Mesenchymal stem cell (in vitro differentiated cells and primary cell): Measurements from ENCODE around the gene LDLRAD3.

ENCODE experiments used
- DNase-seq: peaks from one replicate; pipeline ENCODE4 v3.0.0-alpha.2; 2013
- H2AFZ ChIP-seq: one replicate; pipeline ENCODE4 v1.6.1; 2013; ENCODE audit warnings: low read depth, mild to moderate bottlenecking, control low read depth, inconsistent platforms, low read length, moderate library complexity
- H2AK5ac ChIP-seq: 2 replicates; pipeline ENCODE4 v1.6.1; 2013; ENCODE audit warnings: low read length, moderate library complexity, mild to moderate bottlenecking, inconsistent platforms; ENCODE audit not compliant: severe bottlenecking
- H2BK120ac ChIP-seq: one replicate; pipeline ENCODE4 v1.6.1; 2013; ENCODE audit warnings: low read depth, mild to moderate bottlenecking, inconsistent platforms, low read length, moderate library complexity
- H2BK12ac ChIP-seq, 2 experiments: one replicate each; pipeline ENCODE4 v1.6.1; 2013; ENCODE audit warnings: inconsistent platforms in 2 of 2, low read length in 2 of 2, mild to moderate bottlenecking in 2 of 2, moderate library complexity in 2 of 2, control low read depth in 1 of 2
- H2BK15ac ChIP-seq: one replicate; pipeline ENCODE4 v1.6.1; 2013; ENCODE audit warnings: mild to moderate bottlenecking, low read depth, inconsistent platforms; ENCODE audit not compliant: poor library complexity, severe bottlenecking
- H2BK5ac ChIP-seq: 2 replicates; pipeline ENCODE4 v1.6.1; 2013; ENCODE audit warnings: low read depth, mild to moderate bottlenecking, low read length, control low read depth, inconsistent platforms; ENCODE audit not compliant: poor library complexity, severe bottlenecking
- H3K14ac ChIP-seq, 2 experiments: one replicate each; pipeline ENCODE4 v1.6.1; 2013; ENCODE audit warnings: inconsistent platforms in 2 of 2, low read length in 2 of 2, control low read depth in 1 of 2, mild to moderate bottlenecking in 1 of 2, moderate library complexity in 1 of 2
- H3K18ac ChIP-seq, 2 experiments: one replicate each; pipeline ENCODE4 v1.6.1; 2013; ENCODE audit warnings: inconsistent platforms in 2 of 2, low read length in 2 of 2, control low read depth in 1 of 2, low read depth in 1 of 2, mild to moderate bottlenecking in 1 of 2
- H3K23ac ChIP-seq, 2 experiments: one replicate each; pipeline ENCODE4 v1.6.1; 2013; ENCODE audit warnings: inconsistent platforms in 2 of 2, low read length in 2 of 2, mild to moderate bottlenecking in 2 of 2, moderate library complexity in 2 of 2, control low read depth in 1 of 2
- H3K27ac ChIP-seq: 2 replicates; pipeline ENCODE4 v1.5.1; 2013; ENCODE audit warnings: mild to moderate bottlenecking, moderate library complexity, low read length, control low read depth, inconsistent platforms; ENCODE audit not compliant: poor library complexity, severe bottlenecking
- H3K27me3 ChIP-seq, 2 experiments: 2 replicates each; pipeline versions ENCODE4 v1.6.1 to v1.7.0; 2013; ENCODE audit warnings: low read length in 2 of 2, mild to moderate bottlenecking in 2 of 2, moderate library complexity in 2 of 2, control low read depth in 1 of 2, inconsistent platforms in 1 of 2; ENCODE audit not compliant: control insufficient read depth in 1 of 2, insufficient read depth in 1 of 2
- H3K36me3 ChIP-seq, 2 experiments: 2 replicates each; pipeline versions ENCODE4 v1.6.1 to v1.7.0; 2013; ENCODE audit warnings: low read length in 2 of 2, control low read depth in 1 of 2, inconsistent platforms in 1 of 2, low read depth in 1 of 2, mild to moderate bottlenecking in 1 of 2; ENCODE audit not compliant: insufficient read depth in 2 of 2, control insufficient read depth in 1 of 2
- H3K4ac ChIP-seq, 2 experiments: one replicate each; pipeline ENCODE4 v1.6.1; 2013; ENCODE audit warnings: inconsistent platforms in 2 of 2, low read length in 2 of 2, mild to moderate bottlenecking in 2 of 2, moderate library complexity in 2 of 2, control low read depth in 1 of 2, low read depth in 1 of 2
- H3K4me1 ChIP-seq: 2 replicates; pipeline ENCODE4 v1.6.1; 2013; ENCODE audit warnings: low read depth, low read length, control low read depth; ENCODE audit not compliant: control insufficient read depth, insufficient read depth
- H3K4me2 ChIP-seq: 2 replicates; pipeline ENCODE4 v1.6.1; 2013; ENCODE audit warnings: low read length, mild to moderate bottlenecking, inconsistent platforms; ENCODE audit not compliant: poor library complexity, severe bottlenecking
- H3K4me3 ChIP-seq, 2 experiments: 2 replicates each; pipeline versions ENCODE4 v1.5.1 to v1.7.0; 2013; ENCODE audit warnings: low read length in 2 of 2, mild to moderate bottlenecking in 2 of 2, control low read depth in 1 of 2, low read depth in 1 of 2; ENCODE audit not compliant: insufficient read depth in 1 of 2
- H3K79me1 ChIP-seq: replicated peaks from 2 replicates; pipeline ENCODE4 v1.6.1; 2013; ENCODE audit warnings: mild to moderate bottlenecking, control low read depth, low read length, inconsistent platforms; ENCODE audit not compliant: poor library complexity, severe bottlenecking
- H3K9ac ChIP-seq: 2 replicates; pipeline ENCODE4 v1.7.0; 2013; ENCODE audit warnings: mild to moderate bottlenecking, low read length, moderate library complexity
- H3K9me3 ChIP-seq: 2 replicates; pipeline ENCODE4 v1.7.0; 2013; ENCODE audit warnings: mild to moderate bottlenecking, low read length; ENCODE audit not compliant: control insufficient read depth
- H4K8ac ChIP-seq: one replicate; pipeline ENCODE4 v1.6.1; 2013; ENCODE audit warnings: inconsistent platforms, mild to moderate bottlenecking, low read length, moderate library complexity
- H4K91ac ChIP-seq: one replicate; pipeline ENCODE4 v1.6.1; 2013; ENCODE audit warnings: mild to moderate bottlenecking, low read length, inconsistent platforms
- WGBS: methylation state at CpG from one replicate; pipeline ENCODE4 v1.1.7; 2013; ENCODE audit warnings: mixed read lengths; 5-methylcytosine and 5-hydroxymethylcytosine counted together

The LDLRAD3 gene

DNA sequence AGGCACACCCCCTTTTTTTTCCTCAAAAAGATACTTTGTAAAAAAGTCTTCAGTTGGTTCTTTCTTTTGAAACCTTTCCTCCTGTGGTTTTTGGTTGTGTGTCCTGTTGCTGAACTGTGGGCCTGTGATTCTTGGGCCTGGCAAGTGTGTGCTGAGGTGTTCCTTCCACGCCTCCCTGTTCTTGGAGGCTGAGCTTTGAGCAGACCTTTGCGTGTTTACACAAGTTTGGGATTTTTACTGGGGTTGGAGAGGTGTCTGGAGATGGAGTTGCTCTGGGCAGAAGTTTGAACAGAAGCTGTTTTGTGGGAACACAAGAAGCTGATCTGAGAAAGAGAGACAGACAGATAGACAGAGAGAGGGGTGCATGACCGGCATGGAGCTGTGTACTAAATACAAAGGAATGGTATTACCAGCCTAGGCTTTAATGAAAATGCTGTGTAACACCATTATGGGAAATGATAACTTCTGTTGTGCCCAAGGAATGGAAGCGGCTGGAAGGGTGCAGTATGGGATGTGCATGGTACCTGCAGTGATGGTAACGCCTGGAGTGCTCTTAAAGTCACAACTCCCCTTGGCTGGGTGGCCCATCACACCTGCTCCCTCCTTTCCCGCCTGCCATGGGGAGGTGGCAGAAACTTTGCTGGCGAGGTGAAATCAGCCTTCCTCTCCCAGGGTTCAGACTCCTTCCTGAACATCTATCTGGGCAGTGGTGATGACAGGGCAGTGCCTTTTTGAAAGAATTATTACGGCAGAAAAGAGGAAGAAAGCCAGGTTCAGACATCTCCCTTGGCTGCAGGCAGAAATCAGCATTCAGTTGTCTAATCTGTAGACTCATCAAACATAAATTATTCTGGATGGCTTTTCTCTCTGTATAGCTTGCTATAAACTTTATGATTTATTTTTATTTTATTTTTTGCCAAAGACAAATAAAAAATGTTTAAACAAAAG, 70.4 kb downstream of the LDLRAD3 start:
- Histone ChIP-seq H3K23ac (no peak overlapping the region), H3K79me1 (peaks cover 25% of the 10 kb centered on the region), H3K27me3 (no peaks in the 10 kb centered on the region), H3K4me1 (peaks cover 2% of the 10 kb centered on the region), H3K9me3 (no peaks in the 10 kb centered on the region), H3K14ac (peak overlapping the region in 1 of 2 experiments; percentile 64), H2BK15ac (no peak overlapping the region), H4K91ac (peak overlapping the region; percentile 48), H3K36me3 (no peaks in the 10 kb centered on the region), H3K9ac (no peak overlapping the region), H2BK5ac (no peak overlapping the region), H3K27ac (no peak overlapping the region), H2BK120ac (no peak overlapping the region), H2AK5ac (peak overlapping the region; percentile 60), H2AFZ (no peak overlapping the region), H3K4ac (no peak overlapping the region), H3K4me3 (no peak overlapping the region), H4K8ac (peak overlapping the region; percentile 24), H3K18ac (no peak overlapping the region), H3K4me2 (no peak overlapping the region), H2BK12ac (peak overlapping the region; percentile 11 to 32)
- 97% methylated on average over 7 of the region's 8 CpGs for WGBS
- no peak for DNase-seq

GRCh38 chr11:36014898-36015665, 71.2 kb downstream of the LDLRAD3 start:
- Histone ChIP-seq H4K91ac (no peak overlapping the region), H3K14ac (no peak overlapping the region), H3K4ac (no peak overlapping the region), H3K36me3 (no peaks in the 10 kb centered on the region), H3K9ac (no peak overlapping the region), H3K18ac (no peak overlapping the region), H3K9me3 (no peaks in the 10 kb centered on the region), H2BK12ac (no peak overlapping the region), H3K79me1 (peaks cover 27% of the 10 kb centered on the region), H4K8ac (no peak overlapping the region), H2BK15ac (no peak overlapping the region), H2BK5ac (no peak overlapping the region), H2AK5ac (no peak overlapping the region), H3K4me1 (peaks cover 3% of the 10 kb centered on the region), H3K4me2 (no peak overlapping the region), H3K27me3 (no peaks in the 10 kb centered on the region), H3K4me3 (no peak overlapping the region), H2BK120ac (no peak overlapping the region), H2AFZ (no peak overlapping the region), H3K23ac (no peak overlapping the region), H3K27ac (no peak overlapping the region)
- no peak for DNase-seq
- WGBS, result 97% methylated on average over 10 of the region's 14 CpGs

GRCh38 chr11:36015799-36016198, 71.9 kb downstream of the LDLRAD3 start:
- no peak overlapping the region for H3K9ac ChIP-seq
- H2BK5ac ChIP-seq, result no peak overlapping the region
- no peak overlapping the region for H3K18ac ChIP-seq
- no peak overlapping the region for H3K23ac ChIP-seq
- no peak overlapping the region for H2AFZ ChIP-seq
- H3K4me1 ChIP-seq, result peaks cover 1% of the 10 kb centered on the region
- DNase-seq, result no peak
- H2AK5ac ChIP-seq, result no peak overlapping the region
- no peaks in the 10 kb centered on the region for H3K36me3 ChIP-seq
- peak overlapping the region in 1 of 2 experiments; percentile 31 for H2BK12ac ChIP-seq
- peak overlapping the region in 1 of 2 experiments; percentile 52 for H3K4ac ChIP-seq
- no peaks in the 10 kb centered on the region for H3K9me3 ChIP-seq
- H4K8ac ChIP-seq, result no peak overlapping the region
- WGBS, result 86% methylated on average over 8 of the region's 8 CpGs
- no peaks in the 10 kb centered on the region for H3K27me3 ChIP-seq
- H3K79me1 ChIP-seq, result peaks cover 30% of the 10 kb centered on the region
- peak overlapping the region in 1 of 2 experiments; percentile 50 for H3K4me3 ChIP-seq
- no peak overlapping the region for H3K27ac ChIP-seq
- no peak overlapping the region for H3K14ac ChIP-seq
- H2BK15ac ChIP-seq, result no peak overlapping the region
- no peak overlapping the region for H3K4me2 ChIP-seq
- no peak overlapping the region for H2BK120ac ChIP-seq
- H4K91ac ChIP-seq, result no peak overlapping the region

DNA sequence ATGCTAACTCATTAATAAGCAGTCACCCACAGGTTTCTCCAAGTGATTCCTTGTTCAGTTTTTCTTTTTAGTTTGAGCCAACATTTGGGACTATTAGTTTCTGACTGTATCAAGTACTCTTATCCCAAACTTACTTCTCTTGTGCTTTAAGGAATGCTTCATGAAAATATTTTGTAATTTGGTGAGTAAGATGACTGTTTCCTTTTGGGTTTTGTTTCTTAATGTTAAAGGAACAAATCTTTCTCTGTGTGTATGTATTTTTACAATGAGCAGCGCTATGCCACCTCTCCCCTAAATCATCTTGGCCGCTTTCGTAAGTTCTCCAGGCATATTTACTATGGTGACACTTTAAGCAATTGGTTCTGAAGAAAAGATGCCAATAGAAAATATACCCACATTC, 72.4 kb downstream of the LDLRAD3 start:
- no peak overlapping the region for H3K18ac ChIP-seq
- no peak overlapping the region for H2BK12ac ChIP-seq
- H4K91ac ChIP-seq, result no peak overlapping the region

More for the DNA sequence above, 72.4 kb downstream of the LDLRAD3 start:
- peaks cover 1% of the 10 kb centered on the region for H3K4me1 ChIP-seq
- no peak overlapping the region for H3K27ac ChIP-seq
- no peak overlapping the region for H3K23ac ChIP-seq
- H4K8ac ChIP-seq, result no peak overlapping the region
- no peaks in the 10 kb centered on the region for H3K36me3 ChIP-seq
- H3K14ac ChIP-seq, result no peak overlapping the region
- peak overlapping the region in 1 of 2 experiments; percentile 50 for H3K4me3 ChIP-seq
- no peak overlapping the region for H3K9ac ChIP-seq
- no peak overlapping the region for H2AFZ ChIP-seq
- peaks cover 32% of the 10 kb centered on the region for H3K79me1 ChIP-seq
- H3K27me3 ChIP-seq, result no peaks in the 10 kb centered on the region
- H3K9me3 ChIP-seq, result no peaks in the 10 kb centered on the region
- WGBS, result no CpG with 5 or more reads among the region's 3 CpGs
- DNase-seq, result no peak
- H2BK15ac ChIP-seq, result no peak overlapping the region
- no peak overlapping the region for H3K4ac ChIP-seq
- H3K4me2 ChIP-seq, result no peak overlapping the region
- no peak overlapping the region for H2BK120ac ChIP-seq
- H2AK5ac ChIP-seq, result no peak overlapping the region
- no peak overlapping the region for H2BK5ac ChIP-seq
